ENCODE results near the gene EIF4G3.

The EIF4G3 gene

GRCh38 chr1:21067551-21068227 lies 109.0 kb downstream of the EIF4G3 start:
- no peak for DNase-seq (ENCODE audit: low spot score)
- no peak for TF ChIP-seq CTCF (IDR thresholded peaks at IDR 0.05; ENCODE audit: poor library complexity, severe bottlenecking)
- Histone ChIP-seq H3K4me3 (ENCODE audit: severe bottlenecking) (no peak overlapping the region), H3K36me3 (ENCODE audit: low read depth) (0 out of 2 replicates have a peak, but pooled peaks cover 4% of the 10 kb centered on the region), H3K27me3 (ENCODE audit: insufficient read depth, poor library complexity, severe bottlenecking) (no peaks in the 10 kb centered on the region), H3K9me3 (ENCODE audit: severe bottlenecking) (no peaks in the 10 kb centered on the region), H3K27ac (ENCODE audit: poor library complexity, severe bottlenecking) (no peak overlapping the region), H3K4me1 (ENCODE audit: insufficient read depth, poor library complexity, severe bottlenecking) (no peaks in the 10 kb centered on the region)
- ATAC-seq (ENCODE audit: low read depth), result no peak

- Histone ChIP-seq H3K4me1 (ENCODE audit: insufficient read depth, poor library complexity, severe bottlenecking) (no peaks in the 10 kb centered on the region), H3K27me3 (ENCODE audit: insufficient read depth, poor library complexity, severe bottlenecking) (no peaks in the 10 kb centered on the region), H3K36me3 (ENCODE audit: low read depth) (0 out of 2 replicates have a peak, but pooled peaks cover 4% of the 10 kb centered on the region), H3K9me3 (ENCODE audit: severe bottlenecking) (no peaks in the 10 kb centered on the region), H3K4me3 (ENCODE audit: severe bottlenecking) (no peak overlapping the region), H3K27ac (ENCODE audit: poor library complexity, severe bottlenecking) (no peak overlapping the region)
- ATAC-seq (ENCODE audit: low read depth) (no peak), DNase-seq (ENCODE audit: low spot score) (no peak)
- TF ChIP-seq CTCF (IDR thresholded peaks at IDR 0.05; ENCODE audit: poor library complexity, severe bottlenecking), result no peak
These were observed 110.2 kb downstream of the EIF4G3 start for GRCh38 chr1:21066356-21067012.

DNA sequence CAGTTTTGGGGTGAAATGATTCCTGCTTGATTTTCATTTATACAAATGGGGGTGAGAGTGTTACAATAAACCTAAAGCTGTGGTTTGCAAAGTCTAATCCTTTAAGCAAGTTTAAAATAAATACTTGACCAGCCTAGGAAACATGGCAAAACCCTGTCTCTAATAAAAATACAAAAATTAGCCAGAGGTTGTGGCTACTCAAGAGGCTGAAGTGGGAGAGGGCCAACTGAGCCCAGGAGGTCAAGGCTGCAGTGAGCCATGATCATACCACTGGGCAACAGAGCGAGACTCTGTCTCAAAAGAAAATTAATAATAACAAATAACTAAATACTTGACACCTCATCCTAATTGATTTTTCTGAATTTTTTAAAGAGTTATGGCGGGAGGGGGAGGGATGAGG lies 110.8 kb downstream of the EIF4G3 start:
- ATAC-seq (ENCODE audit: low read depth) (no peak), DNase-seq (ENCODE audit: low spot score) (no peak)
- Histone ChIP-seq H3K4me1 (ENCODE audit: insufficient read depth, poor library complexity, severe bottlenecking) (no peaks in the 10 kb centered on the region), H3K9me3 (ENCODE audit: severe bottlenecking) (no peaks in the 10 kb centered on the region), H3K27me3 (ENCODE audit: insufficient read depth, poor library complexity, severe bottlenecking) (no peaks in the 10 kb centered on the region), H3K4me3 (ENCODE audit: severe bottlenecking) (no peak overlapping the region), H3K36me3 (ENCODE audit: low read depth) (0 out of 2 replicates have a peak, but pooled peaks cover 4% of the 10 kb centered on the region), H3K27ac (ENCODE audit: poor library complexity, severe bottlenecking) (no peak overlapping the region)
- no peak for TF ChIP-seq CTCF (IDR thresholded peaks at IDR 0.05; ENCODE audit: poor library complexity, severe bottlenecking)

GRCh38 chr1:21064057-21064456 lies 112.6 kb downstream of the EIF4G3 start:
- H3K4me3 ChIP-seq (ENCODE audit: severe bottlenecking), result no peak overlapping the region
- H3K36me3 ChIP-seq (ENCODE audit: low read depth), result 0 out of 2 replicates have a peak, but pooled peaks cover 4% of the 10 kb centered on the region
- TF ChIP-seq CTCF (IDR thresholded peaks at IDR 0.05; ENCODE audit: poor library complexity, severe bottlenecking), result no peak
- DNase-seq (ENCODE audit: low spot score) (no peak), ATAC-seq (ENCODE audit: low read depth) (no peak)
- H3K27me3 ChIP-seq (ENCODE audit: insufficient read depth, poor library complexity, severe bottlenecking), result no peaks in the 10 kb centered on the region
- H3K4me1 ChIP-seq (ENCODE audit: insufficient read depth, poor library complexity, severe bottlenecking), result no peaks in the 10 kb centered on the region
- no peaks in the 10 kb centered on the region for H3K9me3 ChIP-seq (ENCODE audit: severe bottlenecking)
- no peak overlapping the region for H3K27ac ChIP-seq (ENCODE audit: poor library complexity, severe bottlenecking)

DNA sequence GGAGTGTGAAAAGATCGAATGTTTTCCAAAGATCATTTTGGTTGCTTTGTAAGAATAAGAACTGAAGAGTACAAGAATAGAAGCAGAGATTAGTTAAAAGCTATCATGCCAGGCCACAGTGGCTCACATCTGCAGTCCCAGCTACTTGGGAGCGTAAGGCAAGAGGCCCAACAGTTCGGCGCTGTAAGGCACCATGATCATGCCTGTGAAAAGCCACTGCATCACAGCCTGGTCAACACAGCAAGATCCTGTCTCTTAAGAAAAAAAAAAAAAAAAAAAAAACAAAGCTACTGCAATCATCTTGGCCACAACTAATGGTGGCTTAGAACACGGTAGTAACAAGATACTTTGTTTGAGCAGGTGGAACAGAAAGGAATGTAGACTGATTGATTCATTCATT lies 116.2 kb downstream of the EIF4G3 start:
- TF ChIP-seq CTCF (IDR thresholded peaks at IDR 0.05; ENCODE audit: poor library complexity, severe bottlenecking), result no peak
- DNase-seq (ENCODE audit: low spot score) (no peak), ATAC-seq (ENCODE audit: low read depth) (no peak)
- Histone ChIP-seq H3K4me1 (ENCODE audit: insufficient read depth, poor library complexity, severe bottlenecking) (no peaks in the 10 kb centered on the region), H3K27me3 (ENCODE audit: insufficient read depth, poor library complexity, severe bottlenecking) (no peaks in the 10 kb centered on the region), H3K36me3 (ENCODE audit: low read depth) (0 out of 2 replicates have a peak, but pooled peaks cover 4% of the 10 kb centered on the region), H3K4me3 (ENCODE audit: severe bottlenecking) (no peak overlapping the region), H3K9me3 (ENCODE audit: severe bottlenecking) (no peaks in the 10 kb centered on the region), H3K27ac (ENCODE audit: poor library complexity, severe bottlenecking) (no peak overlapping the region)

All from RWPE2 (cell line).